T-helper 17 cell (primary cell): Measurements from ENCODE around the gene SMIM15. TPM values are rescaled to one million over a fixed set of nuclear protein-coding genes. Genes with fewer than 3 reads are reported as not detected.

Experiments
- total RNA-seq, 4 donors: library from RNA in 2 of 4; stranded (reverse) in 2 of 4; gene quantifications; one replicate each; pipeline ENCODE4 v1.2.3 and lab custom pipeline; 2022 to 2026

SMIM15 gene
- total RNA-seq, 2 donors from 2014 or later, result 13.7 to 20.4 TPM

Other genes with a start within 250 kb of the SMIM15 start
- gene ERCC8, start 217.4 kb downstream of the SMIM15 start, total RNA-seq, result 1 to 10 TPM; 6.6 to 6.8 TPM
- gene NDUFAF2, start 217.3 kb downstream of the SMIM15 start, total RNA-seq, result 10 to 100 TPM; 10.5 to 14.5 TPM
- 1 to 10 TPM; 6.5 to 8.7 TPM for gene ZSWIM6, start 169.8 kb upstream of the SMIM15 start, total RNA-seq